ENCODE data around the gene GPR183.

- TF ChIP-seq CTCF (IDR thresholded peaks at IDR 0.05) = no peak
- no peak for TF ChIP-seq POLR2A (IDR thresholded peaks at IDR 0.05)
These were observed 9.6 kb upstream of the GPR183 start for GRCh38 chr13:99316657-99317256.

All from adrenal gland (tissue), 5 donors.